ENCODE data around the gene THAP5. TPM values are rescaled to one million over a fixed set of nuclear protein-coding genes. Genes with fewer than 3 reads are reported as not detected.
A peak's percentile ranks its signal among the peaks of the same experiment; 100 is the strongest.

THAP5 gene
- total and polyA plus RNA-seq, 12 donors = 7.2 to 32.9 (median 28.1) TPM

- H3K4me1 ChIP-seq = peaks cover 7 to 41% (median 31%) of the 10 kb centered on the region in 9 donors
- 5 to 8% methylated on average over 3 of the region's 3 CpGs for WGBS, 2 donors
- no peaks in the 10 kb centered on the region for H3K27me3 ChIP-seq
- TF ChIP-seq CTCF (IDR thresholded peaks at IDR 0.05) = no peak
- H3K36me3 ChIP-seq = no peaks in the 10 kb centered on the region
- ATAC-seq (no peak), DNase-seq (no peak)
- peak overlapping the region; percentile 11 to 80 (median 74) for H3K4me3 ChIP-seq
- intact Hi-C loops (cut with DNase I) = loop anchor here in 8 of 10 donors (1.0 to 5.0 kb wide), 4 partner anchors 41 to 46 kb away; partner anchors contain the start of genes DNAJB9 (in 7 of the 8) and THAP5 (in 7 of the 8)
- peak overlapping the region; percentile 78 to 99 (median 96) for H3K27ac ChIP-seq
- no peaks in the 10 kb centered on the region for H3K9me3 ChIP-seq
Observed at GRCh38 chr7:108526768-108527017, 42.8 kb downstream of the THAP5 start.

- peaks cover 7 to 46% (median 32%) of the 10 kb centered on the region in 9 donors for H3K4me1 ChIP-seq
- intact Hi-C loops (cut with DNase I) = loop anchor here in 8 of 10 donors (1.0 to 5.0 kb wide), 4 partner anchors 41 to 46 kb away; partner anchors contain the start of genes DNAJB9 (in 7 of the 8) and THAP5 (in 7 of the 8)
- ATAC-seq = peak; percentile 95 to 98 (median 96)
- no peaks in the 10 kb centered on the region for H3K9me3 ChIP-seq
- no peaks in the 10 kb centered on the region for H3K36me3 ChIP-seq
- H3K27ac ChIP-seq = peak within 1 kb of the TSS; percentile 85 to 99 (median 96)
- 0 to 1% methylated on average over 64 of the region's 64 CpGs for WGBS, 2 donors
- DNase-seq = peak; percentile 100
- peak in 2 of 9 donors; percentile 13 to 16 for TF ChIP-seq CTCF (IDR thresholded peaks at IDR 0.05)
- H3K27me3 ChIP-seq = no peaks in the 10 kb centered on the region
- peak within 1 kb of the TSS; percentile 62 to 80 (median 77) for H3K4me3 ChIP-seq
Observed at GRCh38 chr7:108525985-108526767, 43.3 kb downstream of the THAP5 start, which contains the start of gene PNPLA8. TSS of gene PNPLA8 (minus strand) at chr7:108526135. CDS start at chr7:108515491, 10,644 bp downstream.

GRCh38 chr7:108525327-108525984, 44.0 kb downstream of the THAP5 start:
- WGBS, 2 donors = 0 to 1% methylated on average over 22 of the region's 22 CpGs
- Histone ChIP-seq H3K36me3 (no peaks in the 10 kb centered on the region), H3K9me3 (no peaks in the 10 kb centered on the region), H3K4me1 (peaks cover 7 to 53% (median 34%) of the 10 kb centered on the region in 9 donors), H3K27me3 (no peaks in the 10 kb centered on the region), H3K27ac (peak overlapping the region; percentile 85 to 99 (median 96)), H3K4me3 (peak overlapping the region; percentile 62 to 80 (median 77))
- DNase-seq (peak in 1 of 2 donors; percentile 85), ATAC-seq (peak; percentile 68 to 90 (median 82))
- no peak for TF ChIP-seq CTCF (IDR thresholded peaks at IDR 0.05)
- intact Hi-C loops (cut with DNase I) = loop anchor here in 3 of 10 donors (5.0 kb wide), 2 partner anchors 42 to 47 kb away; partner anchors contain the start of genes DNAJB9 (in 2 of the 3) and THAP5 (in 2 of the 3)

- H3K36me3 ChIP-seq = peaks cover 0 to 13% (median 2%) of the 10 kb centered on the region in 9 donors
- H3K27ac ChIP-seq = peak overlapping the region in 1 of 10 donors; percentile 24
- peaks cover 0 to 4% (median 0%) of the 10 kb centered on the region in 11 donors for H3K9me3 ChIP-seq
- H3K4me3 ChIP-seq = no peak overlapping the region
- no peak for TF ChIP-seq CTCF (IDR thresholded peaks at IDR 0.05)
- 70 to 79% methylated on average over 2 of the region's 2 CpGs for WGBS, 2 donors
- ATAC-seq = no peak
- H3K4me1 ChIP-seq = peaks cover 14 to 69% (median 45%) of the 10 kb centered on the region in 9 donors
- intact Hi-C loops (cut with DNase I) = no loop called here
- no peaks in the 10 kb centered on the region for H3K27me3 ChIP-seq
- no peak for DNase-seq
Observed at GRCh38 chr7:108522780-108523179, 46.7 kb downstream of the THAP5 start.

All from heart right ventricle (tissue), 16 donors.